PC-9 (cell line): ENCODE data around the gene HOXC12. TPM values are rescaled to one million over a fixed set of nuclear protein-coding genes. Genes with fewer than 3 reads are reported as not detected.

Experiments used
- BruUV-seq: library from RNA; stranded (reverse); fragments of 400-500 nt; replicated peaks from 2 replicates; lab custom pipeline; 2021; lab: Mats Ljungman, UMichigan
- CTCF ChIA-PET: fragments of 300-600 bp; sonication (Branson Sonifier 250); formaldehyde crosslinking; loops from one replicate; lab custom pipeline; 2022; ENCODE audit warnings: antibody characterized with exemption; lab: Charles Lee
- POLR2A ChIA-PET: fragments of 300-600 bp; sonication (Branson Sonifier 250); formaldehyde crosslinking; loops from one replicate; lab custom pipeline; 2022; ENCODE audit warnings: antibody characterized with exemption; ENCODE audit not compliant: unreplicated experiment; lab: Charles Lee
- DNase-seq, 2 experiments: peaks; one replicate each; pipeline versions ENCODE4 v3.0.0 to v3.0.0-alpha.2; 2015 to 2022; ENCODE audit warnings: mixed read lengths in 1 of 2
- H2AFZ ChIP-seq: fragments of 200-600 bp; sonication (generic); 2 replicates; pipeline ENCODE4 v1.8.1; 2017; ENCODE audit warnings: antibody characterized with exemption
- H3F3A ChIP-seq: fragments of 200-600 bp; sonication (generic); 2 replicates; pipeline ENCODE4 v1.8.1; 2017; ENCODE audit warnings: antibody characterized with exemption, mild to moderate bottlenecking, low read depth; ENCODE audit not compliant: insufficient read depth
- H3K27ac ChIP-seq: fragments of 200-600 bp; sonication (generic); 2 replicates; pipeline ENCODE4 v1.6.1; 2016; ENCODE audit warnings: mixed run types
- H3K27me3 ChIP-seq: fragments of 200-600 bp; sonication (generic); 2 replicates; pipeline ENCODE4 v1.6.1; 2016; ENCODE audit warnings: low read depth, mixed run types; ENCODE audit not compliant: insufficient read depth
- H3K36me3 ChIP-seq: fragments of 200-600 bp; sonication (generic); 2 replicates; pipeline ENCODE4 v1.6.1; 2016; ENCODE audit warnings: low read depth, mixed run types
- H3K4me1 ChIP-seq: fragments of 200-600 bp; sonication (generic); replicated peaks from 2 replicates; pipeline ENCODE4 v1.6.1; 2016; ENCODE audit warnings: mixed run types; ENCODE audit not compliant: insufficient read depth
- H3K4me2 ChIP-seq: fragments of 200-600 bp; sonication (generic); 2 replicates; pipeline ENCODE4 v1.6.1; 2017; ENCODE audit warnings: mixed run types
- H3K4me3 ChIP-seq: fragments of 200-600 bp; sonication (generic); 2 replicates; pipeline ENCODE4 v1.6.1; 2016; ENCODE audit warnings: mixed run types
- H3K79me2 ChIP-seq: fragments of 200-600 bp; sonication (generic); 2 replicates; pipeline ENCODE4 v1.6.1; 2017; ENCODE audit warnings: low read depth, mixed run types
- H3K9me2 ChIP-seq: fragments of 200-600 bp; sonication (generic); 2 replicates; pipeline ENCODE4 v1.8.1; 2017; ENCODE audit warnings: mild to moderate bottlenecking; ENCODE audit not compliant: insufficient read depth
- H3K9me3 ChIP-seq: fragments of 200-600 bp; sonication (generic); 2 replicates; pipeline ENCODE4 v1.8.1; 2016; ENCODE audit warnings: low read depth; ENCODE audit not compliant: insufficient read depth
- H4K20me1 ChIP-seq: fragments of 200-600 bp; sonication (generic); 2 replicates; pipeline ENCODE4 v1.8.1; 2017; ENCODE audit not compliant: insufficient read depth
- EZH2 ChIP-seq: fragments of 200-600 bp; sonication (generic); IDR thresholded peaks from 2 replicates; pipeline ENCODE4 v1.8.0; 2017; ENCODE audit warnings: antibody characterized with exemption, low read depth
- intact Hi-C: fragments of 100-400 bp; cut with micrococcal nuclease; formaldehyde crosslinking; loops from one replicate; pipeline ENCODE4 v1.10.0; 2022; ENCODE audit not compliant: unreplicated experiment
- total RNA-seq: library from RNA; stranded (reverse); gene quantifications from 2 replicates; pipeline ENCODE4 v1.2.3, GENCODE V29; 2021
- TF ChIP-seq, protein P1 (sequence below): fragments of 200-600 bp; sonication (generic); conservative IDR thresholded peaks from 2 replicates; pipeline ENCODE4 v1.6.1; 2017; ENCODE audit warnings: mixed run types, antibody characterized with exemption, mild to moderate bottlenecking, moderate library complexity

Gene HOXC12
- total RNA-seq, 1 experiment from 2014 or later, result 0.24 TPM

GRCh38 chr12:53970451-53970850, 15.7 kb downstream of the HOXC12 start:
- TF ChIP-seq, protein P1, sequence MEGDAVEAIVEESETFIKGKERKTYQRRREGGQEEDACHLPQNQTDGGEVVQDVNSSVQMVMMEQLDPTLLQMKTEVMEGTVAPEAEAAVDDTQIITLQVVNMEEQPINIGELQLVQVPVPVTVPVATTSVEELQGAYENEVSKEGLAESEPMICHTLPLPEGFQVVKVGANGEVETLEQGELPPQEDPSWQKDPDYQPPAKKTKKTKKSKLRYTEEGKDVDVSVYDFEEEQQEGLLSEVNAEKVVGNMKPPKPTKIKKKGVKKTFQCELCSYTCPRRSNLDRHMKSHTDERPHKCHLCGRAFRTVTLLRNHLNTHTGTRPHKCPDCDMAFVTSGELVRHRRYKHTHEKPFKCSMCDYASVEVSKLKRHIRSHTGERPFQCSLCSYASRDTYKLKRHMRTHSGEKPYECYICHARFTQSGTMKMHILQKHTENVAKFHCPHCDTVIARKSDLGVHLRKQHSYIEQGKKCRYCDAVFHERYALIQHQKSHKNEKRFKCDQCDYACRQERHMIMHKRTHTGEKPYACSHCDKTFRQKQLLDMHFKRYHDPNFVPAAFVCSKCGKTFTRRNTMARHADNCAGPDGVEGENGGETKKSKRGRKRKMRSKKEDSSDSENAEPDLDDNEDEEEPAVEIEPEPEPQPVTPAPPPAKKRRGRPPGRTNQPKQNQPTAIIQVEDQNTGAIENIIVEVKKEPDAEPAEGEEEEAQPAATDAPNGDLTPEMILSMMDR, result no peak
- no peak for TF ChIP-seq EZH2
- H3K4me3 ChIP-seq, result no peak overlapping the region
- H3K9me2 ChIP-seq, result no peaks in the 10 kb centered on the region

GRCh38 chr12:53971129-53971528, 16.4 kb downstream of the HOXC12 start:
- H3K79me2 ChIP-seq, result no peaks in the 10 kb centered on the region
- H3K9me3 ChIP-seq, result no peaks in the 10 kb centered on the region
- no peaks in the 10 kb centered on the region; the same call in 1 of the 2 replicates for H3F3A ChIP-seq
- H3K27me3 ChIP-seq, result no peaks in the 10 kb centered on the region
- POLR2A ChIA-PET, result no interaction called here
- H3K4me1 ChIP-seq, result peaks cover 10% of the 10 kb centered on the region
- DNase-seq, result no peak
- CTCF ChIA-PET, result no interaction called here
- no peak overlapping the region for H2AFZ ChIP-seq
- H3K36me3 ChIP-seq, result no peaks in the 10 kb centered on the region
- no peak for TF ChIP-seq EZH2
- TF ChIP-seq, protein P1, result no peak
- no peak overlapping the region for H3K4me3 ChIP-seq
- intact Hi-C loops, result no loop called here
- no peaks in the 10 kb centered on the region for H3K9me2 ChIP-seq
- BruUV-seq, result no TSS peak
- no peaks in the 10 kb centered on the region for H4K20me1 ChIP-seq
- no peak overlapping the region for H3K4me2 ChIP-seq
- no peak overlapping the region for H3K27ac ChIP-seq

More at GRCh38 chr12:53970451-53970850, 15.7 kb downstream of the HOXC12 start:
- DNase-seq, result no peak
- POLR2A ChIA-PET, result no interaction called here
- no peak overlapping the region for H3K27ac ChIP-seq
- H3K79me2 ChIP-seq, result no peaks in the 10 kb centered on the region
- no TSS peak for BruUV-seq
- CTCF ChIA-PET, result interaction anchor here (0.6 kb wide), 1 partner anchor 721 kb away, joined by 10 read pairs; no protein-coding TSS in a partner anchor
- no peak overlapping the region for H2AFZ ChIP-seq
- H3K27me3 ChIP-seq, result no peaks in the 10 kb centered on the region
- H3K36me3 ChIP-seq, result no peaks in the 10 kb centered on the region
- H4K20me1 ChIP-seq, result no peaks in the 10 kb centered on the region; the same call in 1 of the 2 replicates
- intact Hi-C loops, result no loop called here
- H3K4me2 ChIP-seq, result no peak overlapping the region
- no peaks in the 10 kb centered on the region for H3K9me3 ChIP-seq
- H3K4me1 ChIP-seq, result peaks cover 10% of the 10 kb centered on the region
- H3F3A ChIP-seq, result no peaks in the 10 kb centered on the region; the same call in 1 of the 2 replicates

DNA sequence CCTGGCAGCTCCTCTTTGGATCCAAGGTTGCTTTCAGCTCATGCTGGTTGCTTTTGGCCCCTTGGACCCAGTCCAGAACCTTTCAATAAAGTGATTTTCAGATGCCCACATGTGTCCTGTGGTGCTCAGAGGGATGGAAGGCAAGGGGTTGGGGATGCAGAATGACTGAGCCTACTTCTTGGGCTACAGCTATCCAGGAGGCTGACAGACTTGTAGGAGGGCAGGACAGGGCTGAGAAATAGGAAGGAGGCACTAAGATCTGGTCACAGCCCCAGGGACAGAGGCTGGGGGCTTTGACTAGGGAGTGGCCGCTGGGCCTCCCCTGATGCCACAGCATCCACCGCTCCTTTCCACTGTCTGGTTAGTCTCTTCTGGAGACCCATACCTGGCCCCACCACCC, 17.0 kb downstream of the HOXC12 start:
- TF ChIP-seq, protein P1, result no peak
- TF ChIP-seq EZH2, result no peak
- POLR2A ChIA-PET, result interaction anchor here (0.6 kb wide), 1 partner anchor 71 kb away, joined by 7 read pairs; no protein-coding TSS in a partner anchor

More for the DNA sequence above, 17.0 kb downstream of the HOXC12 start:
- DNase-seq, result no peak
- H3K4me2 ChIP-seq, result no peak overlapping the region
- H4K20me1 ChIP-seq, result no peaks in the 10 kb centered on the region
- peaks cover 10% of the 10 kb centered on the region for H3K4me1 ChIP-seq
- intact Hi-C loops, result no loop called here
- no peaks in the 10 kb centered on the region for H3K79me2 ChIP-seq
- no peaks in the 10 kb centered on the region for H3K9me2 ChIP-seq
- H3K27me3 ChIP-seq, result no peaks in the 10 kb centered on the region
- H3K27ac ChIP-seq, result no peak overlapping the region
- H2AFZ ChIP-seq, result no peak overlapping the region
- H3F3A ChIP-seq, result no peaks in the 10 kb centered on the region; the same call in 1 of the 2 replicates
- CTCF ChIA-PET, result interaction anchor here (0.6 kb wide), 1 partner anchor 24 kb away, joined by 16 read pairs; no protein-coding TSS in a partner anchor
- no TSS peak for BruUV-seq
- H3K36me3 ChIP-seq, result no peaks in the 10 kb centered on the region
- H3K9me3 ChIP-seq, result no peaks in the 10 kb centered on the region
- H3K4me3 ChIP-seq, result no peak overlapping the region
